Gastroesophageal sphincter (tissue), 4 donors: Measurements from ENCODE around the gene SDK1. TPM values are rescaled to one million over a fixed set of nuclear protein-coding genes. Genes with fewer than 3 reads are reported as not detected.

Source experiments
- ATAC-seq: fragments of 150-250 bp; one replicate; pipeline ENCODE4 v1.9.1; 2016; ENCODE audit warnings: mild to moderate bottlenecking, moderate library complexity
- H3K27ac ChIP-seq, 4 donors: fragments of 200-600 bp; sonication (generic) in 3 of 4; 1 replicate in 3 of 4; 2 replicates in 1 of 4; pipeline ENCODE4 v1.5.1; 2016 to 2019
- H3K27me3 ChIP-seq: fragments of 200-600 bp; sonication (generic); one replicate; pipeline ENCODE4 v1.5.1; 2019
- H3K36me3 ChIP-seq, 2 donors: fragments of 200-600 bp; sonication (generic); one replicate each; pipeline ENCODE4 v1.5.1; 2019; ENCODE audit warnings: control low read depth in 1 of 2
- H3K4me1 ChIP-seq, 3 donors: fragments of 200-600 bp; sonication (generic); 1 replicate in 2 of 3; 2 replicates in 1 of 3; pipeline ENCODE4 v1.5.1; 2016 to 2019; ENCODE audit warnings: control low read depth in 2 of 3
- H3K4me3 ChIP-seq, 2 donors: fragments of 200-600 bp; sonication (generic); one replicate each; pipeline ENCODE4 v1.5.1; 2019; ENCODE audit warnings: mild to moderate bottlenecking in 1 of 2, moderate library complexity in 1 of 2
- H3K9me3 ChIP-seq, 3 donors: fragments of 200-600 bp; sonication (generic); one replicate each; pipeline ENCODE4 v1.5.1; 2017 to 2019; ENCODE audit warnings: control low read depth in 2 of 3
- EP300 ChIP-seq: sonication (generic); formaldehyde crosslinking; IDR thresholded peaks from one replicate; pipeline ENCODE4 v1.6.1; 2017; ENCODE audit warnings: antibody characterized with exemption, mild to moderate bottlenecking
- POLR2A ChIP-seq, 2 donors: fragments of 450-650 bp; IDR thresholded peaks; one replicate each; pipeline ENCODE4 v1.6.1; 2017; ENCODE audit warnings: antibody characterized with exemption in 2 of 2, mild to moderate bottlenecking in 2 of 2, moderate library complexity in 1 of 2
- POLR2AphosphoS5 ChIP-seq: sonication (generic); formaldehyde crosslinking; IDR thresholded peaks from one replicate; pipeline ENCODE4 v1.6.1; 2017; ENCODE audit warnings: antibody characterized with exemption
- WGBS, 2 donors: methylation state at CpG; one replicate each; pipeline ENCODE4 v1.1.5; 2018; ENCODE audit warnings: low coverage in 1 of 2; 5-methylcytosine and 5-hydroxymethylcytosine counted together
- total RNA-seq, 4 donors: library from RNA; depleted of rRNA; stranded (reverse); fragments of >200 nt; gene quantifications; one replicate each; pipeline ENCODE4 v1.1.0, GENCODE V29; 2016
- TF ChIP-seq, protein P1 (sequence below), 4 experiments: fragments of 200-600 bp in 2 of 4; fragments of 450-650 bp in 2 of 4; sonication (generic) in 1 of 4; IDR thresholded peaks; one replicate each; pipeline ENCODE4 v1.5.1; 2017 to 2019; ENCODE audit warnings: antibody characterized with exemption in 4 of 4, mild to moderate bottlenecking in 2 of 4, moderate library complexity in 2 of 4

SDK1 gene
- total RNA-seq, 4 donors from 2014 or later, result 6.1 to 13.6 (median 8.7) TPM

DNA sequence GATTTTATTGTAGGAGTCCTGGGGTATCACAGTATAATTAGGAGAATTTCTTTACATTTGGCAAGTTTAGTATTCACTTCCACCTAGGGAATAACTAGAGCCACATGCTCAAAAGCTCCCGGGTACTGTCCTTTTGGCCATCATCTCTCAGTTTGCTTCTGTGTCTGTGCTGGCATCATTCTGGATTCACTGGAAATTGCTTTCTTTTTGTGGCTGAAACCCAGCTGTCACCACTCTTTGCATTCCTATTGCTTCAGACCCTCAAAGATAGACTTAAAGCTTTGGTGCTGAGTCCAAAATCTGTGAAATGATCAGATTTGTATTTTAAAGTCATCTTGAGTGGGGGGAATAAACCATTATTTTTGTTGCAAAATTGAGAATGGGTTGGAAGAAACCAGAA is 8.9 kb downstream of the SDK1 start:
- Histone ChIP-seq H3K9me3 (no peaks in the 10 kb centered on the region), H3K4me3 (no peak overlapping the region), H3K27me3 (no peaks in the 10 kb centered on the region), H3K27ac (no peak overlapping the region), H3K4me1 (no peaks in the 10 kb centered on the region), H3K36me3 (no peaks in the 10 kb centered on the region)
- TF ChIP-seq EP300 (no peak), POLR2AphosphoS5 (no peak), POLR2A (IDR thresholded peaks at IDR 0.05) (no peak)
- TF ChIP-seq, protein P1, sequence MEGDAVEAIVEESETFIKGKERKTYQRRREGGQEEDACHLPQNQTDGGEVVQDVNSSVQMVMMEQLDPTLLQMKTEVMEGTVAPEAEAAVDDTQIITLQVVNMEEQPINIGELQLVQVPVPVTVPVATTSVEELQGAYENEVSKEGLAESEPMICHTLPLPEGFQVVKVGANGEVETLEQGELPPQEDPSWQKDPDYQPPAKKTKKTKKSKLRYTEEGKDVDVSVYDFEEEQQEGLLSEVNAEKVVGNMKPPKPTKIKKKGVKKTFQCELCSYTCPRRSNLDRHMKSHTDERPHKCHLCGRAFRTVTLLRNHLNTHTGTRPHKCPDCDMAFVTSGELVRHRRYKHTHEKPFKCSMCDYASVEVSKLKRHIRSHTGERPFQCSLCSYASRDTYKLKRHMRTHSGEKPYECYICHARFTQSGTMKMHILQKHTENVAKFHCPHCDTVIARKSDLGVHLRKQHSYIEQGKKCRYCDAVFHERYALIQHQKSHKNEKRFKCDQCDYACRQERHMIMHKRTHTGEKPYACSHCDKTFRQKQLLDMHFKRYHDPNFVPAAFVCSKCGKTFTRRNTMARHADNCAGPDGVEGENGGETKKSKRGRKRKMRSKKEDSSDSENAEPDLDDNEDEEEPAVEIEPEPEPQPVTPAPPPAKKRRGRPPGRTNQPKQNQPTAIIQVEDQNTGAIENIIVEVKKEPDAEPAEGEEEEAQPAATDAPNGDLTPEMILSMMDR (IDR thresholded peaks at IDR 0.05), result no peak
- 14 to 86% methylated on average over 1 of the region's 1 CpG for whole genome bisulfite sequencing, 2 donors
- ATAC-seq, result no peak

- H3K27me3 ChIP-seq, result no peaks in the 10 kb centered on the region
- H3K9me3 ChIP-seq, result no peaks in the 10 kb centered on the region
- no peaks in the 10 kb centered on the region for H3K36me3 ChIP-seq
- no peak overlapping the region for H3K4me3 ChIP-seq
- H3K4me1 ChIP-seq, result no peaks in the 10 kb centered on the region
- no peak for ATAC-seq
- H3K27ac ChIP-seq, result no peak overlapping the region
- TF ChIP-seq POLR2A (IDR thresholded peaks at IDR 0.05) (no peak), EP300 (no peak), POLR2AphosphoS5 (no peak)
- TF ChIP-seq, protein P1 (IDR thresholded peaks at IDR 0.05), result no peak
- WGBS, 2 donors, result 44 to 74% methylated on average over 3 of the region's 3 CpGs
Measured at GRCh38 chr7:3310884-3311283, 9.8 kb downstream of the SDK1 start.

- Histone ChIP-seq H3K4me3 (no peak overlapping the region), H3K9me3 (no peaks in the 10 kb centered on the region), H3K27ac (no peak overlapping the region), H3K27me3 (no peaks in the 10 kb centered on the region), H3K36me3 (no peaks in the 10 kb centered on the region), H3K4me1 (no peaks in the 10 kb centered on the region)
- no peak for ATAC-seq
- WGBS, 2 donors, result 82 to 83% methylated on average over 2 of the region's 2 CpGs
- TF ChIP-seq, protein P1 (IDR thresholded peaks at IDR 0.05), result no peak
Measured at GRCh38 chr7:3312583-3312982, 11.5 kb downstream of the SDK1 start.

DNA sequence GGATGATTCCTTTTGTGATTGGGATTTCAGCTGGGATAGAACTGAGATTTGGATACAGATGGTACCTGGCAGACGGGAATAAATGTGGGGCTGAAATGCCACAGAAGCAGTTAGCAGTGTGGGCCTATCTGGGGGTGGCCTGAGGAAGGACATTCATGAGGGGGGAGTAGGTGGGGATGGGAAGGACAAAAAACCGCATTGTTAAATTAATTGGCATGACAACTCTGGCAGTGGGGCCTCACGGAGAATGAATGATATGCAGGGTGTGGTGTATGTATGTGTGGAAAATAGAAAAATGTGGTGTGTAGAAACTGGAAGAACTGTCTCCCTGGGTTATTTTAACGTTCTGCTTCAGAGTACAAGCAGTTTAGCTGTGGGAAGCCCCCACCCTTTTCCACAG is 17.8 kb downstream of the SDK1 start:
- H3K4me1 ChIP-seq, result no peaks in the 10 kb centered on the region
- WGBS, 2 donors, result 31 to 53% methylated on average over 2 to 4 of the region's 4 CpGs
- H3K9me3 ChIP-seq, result peaks cover 0 to 11% (median 0%) of the 10 kb centered on the region in 3 donors
- no peak overlapping the region for H3K27ac ChIP-seq
- no peaks in the 10 kb centered on the region for H3K36me3 ChIP-seq
- ATAC-seq, result no peak
- TF ChIP-seq, protein P1 (IDR thresholded peaks at IDR 0.05), result no peak
- TF ChIP-seq EP300, result no peak
- TF ChIP-seq POLR2A (IDR thresholded peaks at IDR 0.05), result no peak
- no peak for TF ChIP-seq POLR2AphosphoS5
- H3K27me3 ChIP-seq, result no peaks in the 10 kb centered on the region
- H3K4me3 ChIP-seq, result no peak overlapping the region

GRCh38 chr7:3321206-3321605 is 20.2 kb downstream of the SDK1 start:
- WGBS, 2 donors, result 78 to 79% methylated on average over 4 of the region's 4 CpGs
- TF ChIP-seq POLR2AphosphoS5 (no peak), EP300 (no peak), POLR2A (IDR thresholded peaks at IDR 0.05) (no peak)
- TF ChIP-seq, protein P1 (IDR thresholded peaks at IDR 0.05), result no peak
- H3K4me3 ChIP-seq, result no peak overlapping the region

More at GRCh38 chr7:3321206-3321605, 20.2 kb downstream of the SDK1 start:
- H3K4me1 ChIP-seq, result no peaks in the 10 kb centered on the region
- H3K36me3 ChIP-seq, result no peaks in the 10 kb centered on the region
- H3K9me3 ChIP-seq, result peaks cover 0 to 11% (median 0%) of the 10 kb centered on the region in 3 donors
- H3K27ac ChIP-seq, result no peak overlapping the region
- no peak for ATAC-seq
- H3K27me3 ChIP-seq, result no peaks in the 10 kb centered on the region
